CD14-positive monocyte (primary cell): ENCODE results near the gene CLTRN. TPM values are rescaled to one million over a fixed set of nuclear protein-coding genes. Genes with fewer than 3 reads are reported as not detected.

ENCODE experiments used
- DNase-seq, 3 donors: peaks; one replicate each; pipeline ENCODE4 v3.0.0-alpha.2; 2011 to 2022
- H2AFZ ChIP-seq: 2 replicates; pipeline ENCODE4 v1.6.0; 2012; ENCODE audit warnings: mild to moderate bottlenecking, low read depth, low read length, inconsistent platforms; ENCODE audit not compliant: insufficient read depth, poor library complexity, severe bottlenecking
- H3K27ac ChIP-seq, 2 donors: 1 replicate in 1 of 2; 2 replicates in 1 of 2; pipeline ENCODE4 v1.5.1; 2012 to 2013; ENCODE audit warnings: low read length in 2 of 2, control low read depth in 1 of 2, inconsistent platforms in 1 of 2, low read depth in 1 of 2, mild to moderate bottlenecking in 1 of 2
- H3K27me3 ChIP-seq, 2 donors: one replicate each; pipeline versions ENCODE4 v1.6.0 to v1.6.1; 2011 to 2013; ENCODE audit warnings: low read length in 2 of 2; ENCODE audit not compliant: control insufficient read depth in 2 of 2, insufficient read depth in 2 of 2
- H3K36me3 ChIP-seq, 2 donors: replicated peaks in 1 of 2; 1 replicate in 1 of 2; 2 replicates in 1 of 2; pipeline versions ENCODE4 v1.5.1 to v1.6.1; 2012 to 2013; ENCODE audit warnings: low read length in 2 of 2, control low read depth in 1 of 2, inconsistent platforms in 1 of 2, mild to moderate bottlenecking in 1 of 2; ENCODE audit not compliant: insufficient read depth in 2 of 2, control insufficient read depth in 1 of 2
- H3K4me1 ChIP-seq, 2 donors: 1 replicate in 1 of 2; 2 replicates in 1 of 2; pipeline versions ENCODE4 v1.5.1 to v1.6.1; 2012 to 2013; ENCODE audit warnings: low read length in 2 of 2, control low read depth in 1 of 2, inconsistent platforms in 1 of 2, mild to moderate bottlenecking in 1 of 2, moderate library complexity in 1 of 2; ENCODE audit not compliant: insufficient read depth in 2 of 2, control insufficient read depth in 1 of 2
- H3K4me2 ChIP-seq: replicated peaks from 2 replicates; pipeline ENCODE3; 2012; ENCODE audit warnings: low read length, moderate library complexity, mild to moderate bottlenecking; ENCODE audit not compliant: poor library complexity, severe bottlenecking; ENCODE audit errors: extremely low read depth
- H3K4me3 ChIP-seq, 3 experiments: fragments of 200-600 bp in 1 of 3; sonication (generic) in 1 of 3; replicated peaks in 1 of 3; 1 replicate in 2 of 3; 2 replicates in 1 of 3; pipeline ENCODE4 v1.5.1; 2011 to 2013; ENCODE audit warnings: low read length in 3 of 3, mild to moderate bottlenecking in 3 of 3, control low read depth in 2 of 3, low read depth in 2 of 3, inconsistent platforms in 1 of 3, moderate library complexity in 1 of 3
- H3K79me2 ChIP-seq: 2 replicates; pipeline ENCODE4 v1.6.0; 2012; ENCODE audit warnings: mild to moderate bottlenecking, control low read depth, inconsistent platforms, low read length, moderate library complexity; ENCODE audit not compliant: insufficient read depth
- H3K9ac ChIP-seq: 2 replicates; pipeline ENCODE4 v1.6.0; 2017; ENCODE audit warnings: low read length, mild to moderate bottlenecking; ENCODE audit not compliant: insufficient read depth, poor library complexity, severe bottlenecking
- H3K9me3 ChIP-seq, 2 donors: replicated peaks in 1 of 2; 1 replicate in 1 of 2; 2 replicates in 1 of 2; pipeline versions ENCODE4 v1.5.1 to v1.6.1; 2012 to 2013; ENCODE audit warnings: low read length in 2 of 2, control low read depth in 1 of 2; ENCODE audit not compliant: control insufficient read depth in 1 of 2, insufficient read depth in 1 of 2
- H4K20me1 ChIP-seq: 2 replicates; pipeline ENCODE4 v1.6.0; 2012; ENCODE audit warnings: mild to moderate bottlenecking, low read length, control low read depth, moderate library complexity; ENCODE audit not compliant: insufficient read depth
- H3K27ac Mint-ChIP-seq, 7 donors: one replicate each; pipeline ENCODE4 v1.8.0; 2020; ENCODE audit warnings: mild to moderate bottlenecking in 7 of 7, mixed read lengths in 7 of 7, moderate library complexity in 6 of 7, inconsistent platforms in 2 of 7
- H3K27me3 Mint-ChIP-seq, 3 donors: one replicate each; pipeline ENCODE4 v1.8.0; 2021 to 2022; ENCODE audit warnings: low read depth in 3 of 3, mild to moderate bottlenecking in 3 of 3, mixed read lengths in 3 of 3, moderate library complexity in 3 of 3, inconsistent platforms in 1 of 3
- H3K36me3 Mint-ChIP-seq, 2 donors: one replicate each; pipeline ENCODE4 v1.8.0; 2020; ENCODE audit warnings: mixed read lengths in 2 of 2, inconsistent platforms in 1 of 2, mild to moderate bottlenecking in 1 of 2
- H3K4me1 Mint-ChIP-seq: one replicate; pipeline ENCODE4 v1.8.0; 2020; ENCODE audit warnings: mild to moderate bottlenecking, mixed read lengths
- H3K4me3 Mint-ChIP-seq, 2 donors: one replicate each; pipeline ENCODE4 v1.8.0; 2020; ENCODE audit warnings: mild to moderate bottlenecking in 2 of 2, mixed read lengths in 2 of 2, moderate library complexity in 1 of 2
- H3K9me3 Mint-ChIP-seq, 7 donors: one replicate each; pipeline ENCODE4 v1.8.0; 2020 to 2022; ENCODE audit warnings: mixed read lengths in 7 of 7, mild to moderate bottlenecking in 6 of 7, moderate library complexity in 6 of 7, inconsistent platforms in 2 of 7
- CTCF ChIP-seq: fragments of 200-600 bp; IDR thresholded peaks from one replicate; pipeline ENCODE4 v1.8.0; 2022; ENCODE audit warnings: antibody characterized with exemption, mild to moderate bottlenecking
- WGBS: methylation state at CpG from one replicate; pipeline ENCODE4 v1.1.5; 2013; ENCODE audit warnings: missing lambda C conversion rate; ENCODE audit not compliant: insufficient coverage; 5-methylcytosine and 5-hydroxymethylcytosine counted together
- intact Hi-C, 2 donors: fragments of 100-400 bp; cut with micrococcal nuclease; formaldehyde crosslinking; loops; one replicate each; pipeline versions ENCODE4 v1.15.0 to v1.15.1; 2023
- polyA plus RNA-seq, 3 donors: library from polyadenylated mRNA; depleted of rRNA in 1 of 3; unstranded in 2 of 3; stranded (reverse) in 1 of 3; fragments of 300-500 nt in 2 of 3; fragments of >200 nt in 1 of 3; fragmentation: Illumina TruSeq in 2 of 3; gene quantifications; 1 replicate in 2 of 3; 2 replicates in 1 of 3; pipeline ENCODE4 v1.2.3, GENCODE V29; 2012 to 2021

CLTRN gene
- polyA plus RNA-seq, 3 donors: not detected

DNA sequence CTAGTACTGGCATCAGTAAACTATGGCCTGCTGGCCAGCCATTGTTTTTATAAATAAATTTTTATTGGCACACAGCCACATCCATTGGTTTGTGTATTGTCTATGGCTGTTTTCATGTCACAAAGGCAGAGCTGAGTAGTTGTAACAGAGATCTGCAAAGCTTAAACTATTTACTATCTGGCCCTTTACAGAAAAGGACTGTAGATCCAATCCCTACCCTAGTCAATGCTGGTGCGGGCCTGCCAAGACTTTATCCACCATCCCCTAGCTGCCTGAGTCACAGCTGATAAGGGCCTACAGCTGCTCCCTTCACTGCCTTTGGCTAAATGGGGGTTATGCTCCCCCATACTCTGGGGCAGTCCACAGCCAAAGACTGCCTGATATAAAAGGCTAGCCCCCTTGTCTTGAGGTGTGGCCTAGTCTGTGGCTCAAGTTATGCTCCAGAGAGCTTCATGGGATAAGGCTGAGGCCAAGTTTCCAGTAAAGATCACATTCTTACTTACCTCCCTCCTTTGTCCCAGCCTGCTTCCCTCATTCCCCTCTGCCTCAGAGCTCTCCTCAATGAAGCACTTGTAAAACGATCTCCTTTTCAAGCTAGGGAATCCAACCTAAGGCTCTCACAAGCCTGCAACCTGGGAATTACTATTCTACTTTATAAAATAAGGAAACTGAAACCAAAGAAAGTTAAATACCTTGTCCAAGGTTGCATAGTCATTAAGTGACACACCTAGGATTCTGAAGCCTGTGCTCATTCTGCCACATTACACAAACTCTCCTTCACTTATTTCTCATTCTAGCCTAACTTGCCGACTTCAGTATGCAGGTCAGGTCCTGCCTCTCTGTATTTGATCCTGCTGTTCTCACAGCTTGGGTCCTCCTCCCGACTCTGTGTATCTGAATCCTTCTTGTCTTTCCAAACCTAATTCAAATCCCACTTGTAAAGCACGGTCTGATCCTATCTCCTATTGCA lies 84.5 kb downstream of the CLTRN start:
- H2AFZ ChIP-seq: no peak overlapping the region
- H3K36me3 Mint-ChIP-seq: no peaks in the 10 kb centered on the region
- no peak overlapping the region for H3K4me3 ChIP-seq
- no peak overlapping the region for H3K4me3 Mint-ChIP-seq
- DNase-seq: no peak
- no peak overlapping the region for H3K9ac ChIP-seq
- H3K27me3 Mint-ChIP-seq: peaks cover 0 to 32% (median 2%) of the 10 kb centered on the region in 3 donors
- peaks cover 0 to 5% (median 0%) of the 10 kb centered on the region in 7 donors for H3K9me3 Mint-ChIP-seq
- 100% methylated on average over 2 of the region's 5 CpGs for WGBS
- H3K4me1 ChIP-seq: no peaks in the 10 kb centered on the region
- no peaks in the 10 kb centered on the region for H3K9me3 ChIP-seq
- peaks cover 0 to 72% of the 10 kb centered on the region in 2 donors for H3K27me3 ChIP-seq
- TF ChIP-seq CTCF: no peak
- H3K4me1 Mint-ChIP-seq: no peaks in the 10 kb centered on the region
- no peak overlapping the region for H3K27ac Mint-ChIP-seq
- no peaks in the 10 kb centered on the region for H4K20me1 ChIP-seq
- intact Hi-C loops: no loop called here
- H3K27ac ChIP-seq: no peak overlapping the region
- H3K79me2 ChIP-seq: no peaks in the 10 kb centered on the region
- H3K4me2 ChIP-seq: no peak overlapping the region
- H3K36me3 ChIP-seq: no peaks in the 10 kb centered on the region

Other genes with a start within 250 kb of the CLTRN start
- gene PIR, start 171.5 kb downstream of the CLTRN start, polyA plus RNA-seq: under 1 TPM in 2 of 3 donors, not detected in 1; 0.05 to 0.23 TPM
- under 1 TPM; 0.15 to 0.26 (median 0.22) TPM for gene BMX, start 164.0 kb downstream of the CLTRN start, polyA plus RNA-seq
- gene ACE2, start 63.8 kb downstream of the CLTRN start, polyA plus RNA-seq: not detected
- 10 to 100 TPM in 2 of 3 donors, 1 to 10 TPM in 1; 6.2 to 24.4 (median 21.4) TPM for gene CA5B, start 73.5 kb upstream of the CLTRN start, polyA plus RNA-seq
- gene ZRSR2, start 125.7 kb upstream of the CLTRN start, polyA plus RNA-seq: 10 to 100 TPM in 2 of 3 donors, 1 to 10 TPM in 1; 9.3 to 32.1 (median 11.2) TPM
- gene AP1S2, start 190.0 kb upstream of the CLTRN start, polyA plus RNA-seq: 100 to 1,000 TPM; 155 to 851 (median 806) TPM